Keratinocyte (primary cell): ENCODE measurements around the gene NINJ2. TPM values are rescaled to one million over a fixed set of nuclear protein-coding genes. Genes with fewer than 3 reads are reported as not detected.

Experiments
- DNase-seq: peaks from one replicate; pipeline ENCODE4 v3.0.0-alpha.2; 2011; ENCODE audit warnings: low read depth, missing footprints, low spot score
- FAIRE-seq: peaks from 2 replicates; lab custom pipeline; 2011; peaks lifted over from hg19 to GRCh38; lab: Jason Lieb, UNC
- H2AFZ ChIP-seq: 2 replicates; pipeline ENCODE4 v1.6.0; 2012; ENCODE audit warnings: low read length, control low read depth, inconsistent platforms; ENCODE audit not compliant: control insufficient read depth
- H3K27ac ChIP-seq: 2 replicates; pipeline ENCODE4 v1.5.1; 2011; ENCODE audit warnings: low read length; ENCODE audit not compliant: control insufficient read depth, insufficient read depth
- H3K27me3 ChIP-seq: 3 replicates; pipeline ENCODE4 v1.6.0; 2011; ENCODE audit warnings: low read length; ENCODE audit not compliant: control insufficient read depth, insufficient read depth; ENCODE audit errors: extremely low read depth
- H3K36me3 ChIP-seq, 2 experiments: 2 replicates in 1 of 2; 3 replicates in 1 of 2; pipeline ENCODE4 v1.5.1; 2011; ENCODE audit warnings: low read length in 2 of 2, mild to moderate bottlenecking in 1 of 2; ENCODE audit not compliant: control insufficient read depth in 2 of 2, insufficient read depth in 2 of 2; ENCODE audit errors: extremely low read depth in 1 of 2
- H3K4me1 ChIP-seq: 3 replicates; pipeline ENCODE4 v1.5.1; 2011; ENCODE audit warnings: low read length; ENCODE audit not compliant: control insufficient read depth, insufficient read depth; ENCODE audit errors: extremely low read depth
- H3K4me2 ChIP-seq: 3 replicates; pipeline ENCODE4 v1.6.0; 2011; ENCODE audit warnings: low read depth, low read length; ENCODE audit not compliant: control insufficient read depth, insufficient read depth; ENCODE audit errors: extremely low read depth
- H3K4me3 ChIP-seq, 3 experiments: fragments of 200-600 bp in 1 of 3; sonication (generic) in 1 of 3; 2 replicates in 2 of 3; 3 replicates in 1 of 3; pipeline ENCODE4 v1.5.1; 2011 to 2016; ENCODE audit warnings: low read length in 3 of 3, mild to moderate bottlenecking in 3 of 3, control low read depth in 2 of 3, inconsistent platforms in 1 of 3, low read depth in 1 of 3, mixed read lengths in 1 of 3, mixed run types in 1 of 3, moderate library complexity in 1 of 3; ENCODE audit not compliant: control insufficient read depth in 2 of 3, insufficient read depth in 2 of 3; ENCODE audit errors: extremely low read depth in 1 of 3
- H3K79me2 ChIP-seq: 2 replicates; pipeline ENCODE4 v1.6.0; 2012; ENCODE audit warnings: low read length; ENCODE audit not compliant: control insufficient read depth, insufficient read depth
- H3K9ac ChIP-seq: 3 replicates; pipeline ENCODE4 v1.6.0; 2011; ENCODE audit warnings: low read length; ENCODE audit not compliant: control insufficient read depth, insufficient read depth; ENCODE audit errors: extremely low read depth
- H3K9me1 ChIP-seq: 3 replicates; pipeline ENCODE4 v1.6.0; 2011; ENCODE audit warnings: low read length; ENCODE audit not compliant: control insufficient read depth, insufficient read depth; ENCODE audit errors: extremely low read depth
- H3K9me3 ChIP-seq: 2 replicates; pipeline ENCODE4 v1.5.1; 2012; ENCODE audit warnings: low read depth, low read length; ENCODE audit not compliant: control insufficient read depth
- H4K20me1 ChIP-seq: 3 replicates; pipeline ENCODE4 v1.6.0; 2011; ENCODE audit warnings: low read length; ENCODE audit not compliant: control insufficient read depth, insufficient read depth; ENCODE audit errors: extremely low read depth
- EZH2 ChIP-seq: IDR thresholded peaks from one replicate; pipeline ENCODE4 v1.6.1; 2012; ENCODE audit warnings: inconsistent platforms, mild to moderate bottlenecking, low read length, moderate library complexity
- dilution Hi-C: fragments of 300-500 bp; cut with MboI; formaldehyde crosslinking; loops from one replicate; pipeline ENCODE4 v1.7.0; 2020; ENCODE audit warnings: low sequenced_read_pairs; ENCODE audit not compliant: extremely low pct_ligation_motif_present
- polyA plus RNA-seq, 5 experiments: library from polyadenylated mRNA; depleted of rRNA in 3 of 5; stranded (reverse) in 3 of 5; stranded (forward) in 1 of 5; unstranded in 1 of 5; fragments of >200 nt; gene quantifications; 1 replicate in 1 of 5; 2 replicates in 3 of 5; 3 replicates in 1 of 5; pipeline versions ENCODE4 v1.2.1 to v1.2.3, GENCODE V29; 2011 to 2012; ENCODE audit warnings: missing spikeins in 2 of 5, low read depth in 1 of 5, low replicate concordance in 1 of 5
- TF ChIP-seq, protein P1 (sequence below), 3 experiments: IDR thresholded peaks in 1 of 3; conservative IDR thresholded peaks in 1 of 3; optimal IDR thresholded peaks in 1 of 3; 2 replicates in 2 of 3; 3 replicates in 1 of 3; pipeline versions ENCODE3 to v1.5.1; 2011; ENCODE audit warnings: low read length in 3 of 3, mild to moderate bottlenecking in 3 of 3, moderate library complexity in 2 of 3, control low read depth in 1 of 3, inconsistent platforms in 1 of 3; ENCODE audit not compliant: insufficient read depth in 2 of 3; ENCODE audit errors: extremely low read depth in 1 of 3

NINJ2 gene
- polyA plus RNA-seq, 1 donor (not counting 4 experiments of a cell fraction or from before 2014, with no cell fraction given): 0.58 TPM

DNA sequence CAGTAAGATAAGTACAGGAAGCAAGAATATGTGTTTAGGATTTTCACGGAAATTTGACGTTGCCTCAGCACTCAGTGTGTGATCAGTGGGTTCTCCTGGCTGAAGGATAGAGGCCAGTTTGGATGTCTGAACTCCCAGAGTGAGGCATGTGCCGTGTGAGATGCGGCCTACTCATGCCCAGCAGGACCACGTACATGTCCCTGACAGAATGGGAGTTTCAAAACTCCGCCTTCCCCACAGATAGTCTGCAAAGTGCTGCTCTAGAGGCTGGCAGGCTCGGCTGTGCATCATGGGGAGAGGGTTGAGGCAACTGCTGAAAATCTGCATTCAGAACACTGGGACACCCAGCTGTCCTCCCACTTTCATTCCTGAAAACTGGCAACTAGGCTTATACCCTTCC, 58.3 kb downstream of the NINJ2 start:
- TF ChIP-seq, protein P1, sequence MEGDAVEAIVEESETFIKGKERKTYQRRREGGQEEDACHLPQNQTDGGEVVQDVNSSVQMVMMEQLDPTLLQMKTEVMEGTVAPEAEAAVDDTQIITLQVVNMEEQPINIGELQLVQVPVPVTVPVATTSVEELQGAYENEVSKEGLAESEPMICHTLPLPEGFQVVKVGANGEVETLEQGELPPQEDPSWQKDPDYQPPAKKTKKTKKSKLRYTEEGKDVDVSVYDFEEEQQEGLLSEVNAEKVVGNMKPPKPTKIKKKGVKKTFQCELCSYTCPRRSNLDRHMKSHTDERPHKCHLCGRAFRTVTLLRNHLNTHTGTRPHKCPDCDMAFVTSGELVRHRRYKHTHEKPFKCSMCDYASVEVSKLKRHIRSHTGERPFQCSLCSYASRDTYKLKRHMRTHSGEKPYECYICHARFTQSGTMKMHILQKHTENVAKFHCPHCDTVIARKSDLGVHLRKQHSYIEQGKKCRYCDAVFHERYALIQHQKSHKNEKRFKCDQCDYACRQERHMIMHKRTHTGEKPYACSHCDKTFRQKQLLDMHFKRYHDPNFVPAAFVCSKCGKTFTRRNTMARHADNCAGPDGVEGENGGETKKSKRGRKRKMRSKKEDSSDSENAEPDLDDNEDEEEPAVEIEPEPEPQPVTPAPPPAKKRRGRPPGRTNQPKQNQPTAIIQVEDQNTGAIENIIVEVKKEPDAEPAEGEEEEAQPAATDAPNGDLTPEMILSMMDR (optimal IDR thresholded peaks at IDR 0.05 in 1 of 3, IDR thresholded peaks at IDR 0.05 in 1 of 3, conservative IDR thresholded peaks at IDR 0.05 in 1 of 3; ENCODE audit: extremely low read depth in 1 of 3, insufficient read depth in 2 of 3, low read length in 3 of 3): no peak
- TF ChIP-seq EZH2: no peak
- Histone ChIP-seq H3K9ac (no peak overlapping the region), H2AFZ (no peak overlapping the region), H3K27ac (no peak overlapping the region), H3K79me2 (no peaks in the 10 kb centered on the region), H3K4me1 (peaks cover 34% of the 10 kb centered on the region), H3K27me3 (no peaks in the 10 kb centered on the region), H3K4me3 (no peak overlapping the region), H3K4me2 (no peak overlapping the region), H4K20me1 (no peaks in the 10 kb centered on the region), H3K9me1 (peaks cover under 1% of the 10 kb centered on the region), H3K36me3 (no peaks in the 10 kb centered on the region), H3K9me3 (no peaks in the 10 kb centered on the region)
- DNase-seq (no peak), FAIRE-seq (no peak)
- dilution Hi-C loops: no loop called here

GRCh38 chr12:602700-603068, 60.6 kb downstream of the NINJ2 start:
- FAIRE-seq (no peak), DNase-seq (no peak)
- no peak overlapping the region for H3K4me3 ChIP-seq
- H3K9ac ChIP-seq: no peak overlapping the region
- peaks cover 52% of the 10 kb centered on the region for H3K4me1 ChIP-seq
- no peaks in the 10 kb centered on the region for H3K36me3 ChIP-seq
- H4K20me1 ChIP-seq: no peaks in the 10 kb centered on the region
- H3K27ac ChIP-seq: no peak overlapping the region
- TF ChIP-seq, protein P1 (optimal IDR thresholded peaks at IDR 0.05 in 1 of 3, IDR thresholded peaks at IDR 0.05 in 1 of 3, conservative IDR thresholded peaks at IDR 0.05 in 1 of 3; ENCODE audit: extremely low read depth in 1 of 3, insufficient read depth in 2 of 3, low read length in 3 of 3): no peak
- TF ChIP-seq EZH2: no peak
- no peaks in the 10 kb centered on the region for H3K9me1 ChIP-seq
- no peak overlapping the region for H3K4me2 ChIP-seq
- H3K27me3 ChIP-seq: no peaks in the 10 kb centered on the region
- H3K9me3 ChIP-seq: no peaks in the 10 kb centered on the region
- no peaks in the 10 kb centered on the region for H3K79me2 ChIP-seq
- dilution Hi-C loops: no loop called here
- no peak overlapping the region for H2AFZ ChIP-seq
